ENCODE measurements around the gene GOLGA1. TPM values are rescaled to one million over a fixed set of nuclear protein-coding genes. Genes with fewer than 3 reads are reported as not detected.

The GOLGA1 gene
- total and polyA plus RNA-seq, 2 of the 13 experiments (the other 11 are each of a cell fraction or from before 2014, with no cell fraction given) = 12.7 to 15.9 TPM

- TF ChIP-seq SNAPC4 (CRISPR knock-in tag; IDR thresholded peaks at IDR 0.05) (peak; percentile 10), ZSCAN21 (CRISPR knock-in tag; IDR thresholded peaks at IDR 0.05; ENCODE audit: borderline replicate concordance) (peak; percentile 88; the same call in 1 of the 2 replicates), ZSCAN22 (CRISPR knock-in tag; IDR thresholded peaks at IDR 0.05) (no peak; the same call in 1 of the 2 replicates), GPN1 (CRISPR knock-in tag; IDR thresholded peaks at IDR 0.05; ENCODE audit: borderline replicate concordance) (no peak), ZNF331 (CRISPR knock-in tag; IDR thresholded peaks at IDR 0.05) (peak; percentile 64), XBP1 (CRISPR knock-in tag; IDR thresholded peaks at IDR 0.05) (peak; percentile 92), POLR2AphosphoS5 (IDR thresholded peaks at IDR 0.05; ENCODE audit: low read depth, low read length) (peak; percentile 90), SPEN (CRISPR knock-in tag; IDR thresholded peaks at IDR 0.05; ENCODE audit: low read depth) (peak; percentile 93; the same call in 1 of the 2 replicates), KDM2A (CRISPR knock-in tag; IDR thresholded peaks at IDR 0.05; ENCODE audit: borderline replicate concordance, low read depth) (peak; percentile 96), ZBTB2 (CRISPR knock-in tag; IDR thresholded peaks at IDR 0.05; ENCODE audit: low read depth) (peak; percentile 95), ZNF343 (CRISPR knock-in tag; IDR thresholded peaks at IDR 0.05) (peak; percentile 84; the same call in 1 of the 2 replicates), ZNF782 (CRISPR knock-in tag; IDR thresholded peaks at IDR 0.05; ENCODE audit: borderline replicate concordance) (no peak; the same call in 1 of the 2 replicates), ZNF430 (CRISPR knock-in tag; IDR thresholded peaks at IDR 0.05) (peak; percentile 79), ZNF598 (CRISPR knock-in tag; IDR thresholded peaks at IDR 0.05; ENCODE audit: borderline replicate concordance) (0 out of 2 replicates have a peak, but pooled peaks have one; percentile 58), HDAC6 (IDR thresholded peaks at IDR 0.05; ENCODE audit: low read depth, low read length) (no peak), ZKSCAN8 (CRISPR knock-in tag; IDR thresholded peaks at IDR 0.05; ENCODE audit: borderline replicate concordance) (peak; percentile 36; the same call in 1 of the 2 replicates), ZBED4 (CRISPR knock-in tag; IDR thresholded peaks at IDR 0.05; ENCODE audit: borderline replicate concordance) (peak; percentile 99)
Observed at GRCh38 chr9:124940894-124941678, at the start of gene GOLGA1 (continued).

All from HepG2 (cell line).